ENCODE data around the gene CLTRN.

Gene CLTRN

DNA sequence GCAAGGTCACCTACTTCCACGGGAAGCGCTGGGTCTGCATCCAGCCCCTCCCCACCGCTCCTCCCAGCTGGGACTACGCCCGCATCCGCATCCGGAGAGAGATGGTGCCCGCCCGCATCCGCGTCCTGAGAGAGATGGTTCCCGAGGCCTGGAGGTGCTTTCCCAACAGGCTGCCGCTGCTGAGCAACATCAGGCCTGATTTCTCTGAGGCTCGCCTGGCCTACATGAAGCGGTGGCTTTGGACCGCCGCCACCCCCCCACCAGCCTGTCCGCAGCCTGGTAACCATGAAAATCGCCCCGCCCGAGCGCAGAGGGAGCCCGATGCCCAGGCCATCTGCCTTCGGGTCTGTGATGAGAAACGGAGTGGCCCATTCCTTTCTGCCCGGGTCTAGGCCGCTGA lies 18.1 kb downstream of the CLTRN start:
- DNase-seq (ENCODE audit: insufficient read length, low spot score) = no peak
- no peak for FAIRE-seq

GRCh38 chrX:15646031-15646430 lies 18.6 kb downstream of the CLTRN start:
- no peak for TF ChIP-seq CTCF (IDR thresholded peaks at IDR 0.05; ENCODE audit: insufficient read depth, missing control alignments)
- FAIRE-seq = no peak

More for the DNA sequence above, 18.1 kb downstream of the CLTRN start:
- no peak for TF ChIP-seq CTCF (IDR thresholded peaks at IDR 0.05; ENCODE audit: insufficient read depth, missing control alignments)

DNA sequence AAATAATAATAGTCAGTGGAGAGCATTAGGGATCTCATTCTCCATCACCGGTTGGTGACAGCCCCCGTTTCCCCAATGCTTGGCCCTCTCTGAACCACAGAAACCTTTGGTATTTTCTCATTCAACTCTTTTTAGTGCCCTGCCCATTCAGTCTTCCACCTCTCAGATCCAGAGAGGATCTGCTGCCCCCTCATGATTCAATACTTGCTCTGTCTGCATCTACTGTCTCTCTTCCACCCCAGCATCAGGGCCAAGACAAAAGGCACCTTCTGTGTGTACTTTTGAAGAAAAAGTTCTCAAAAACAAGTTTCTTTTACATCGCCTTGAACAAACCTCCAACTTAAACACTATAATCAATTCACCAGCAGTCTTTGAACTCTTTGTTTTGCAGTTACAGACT lies 19.3 kb downstream of the CLTRN start:
- FAIRE-seq (no peak), DNase-seq (ENCODE audit: insufficient read length, low spot score) (no peak)
- no peak for TF ChIP-seq CTCF (IDR thresholded peaks at IDR 0.05; ENCODE audit: insufficient read depth, missing control alignments)

More at GRCh38 chrX:15646031-15646430, 18.6 kb downstream of the CLTRN start:
- DNase-seq (ENCODE audit: insufficient read length, low spot score) = no peak

GRCh38 chrX:15644560-15644872 lies 20.1 kb downstream of the CLTRN start:
- TF ChIP-seq CTCF (IDR thresholded peaks at IDR 0.05; ENCODE audit: insufficient read depth, missing control alignments) = no peak
- no peak for DNase-seq (ENCODE audit: insufficient read length, low spot score)
- no peak for FAIRE-seq

- FAIRE-seq = no peak
- no peak for TF ChIP-seq CTCF (IDR thresholded peaks at IDR 0.05; ENCODE audit: insufficient read depth, missing control alignments)
- no peak for DNase-seq (ENCODE audit: insufficient read length, low spot score)
Measured at GRCh38 chrX:15643786-15644559, 20.6 kb downstream of the CLTRN start.

DNA sequence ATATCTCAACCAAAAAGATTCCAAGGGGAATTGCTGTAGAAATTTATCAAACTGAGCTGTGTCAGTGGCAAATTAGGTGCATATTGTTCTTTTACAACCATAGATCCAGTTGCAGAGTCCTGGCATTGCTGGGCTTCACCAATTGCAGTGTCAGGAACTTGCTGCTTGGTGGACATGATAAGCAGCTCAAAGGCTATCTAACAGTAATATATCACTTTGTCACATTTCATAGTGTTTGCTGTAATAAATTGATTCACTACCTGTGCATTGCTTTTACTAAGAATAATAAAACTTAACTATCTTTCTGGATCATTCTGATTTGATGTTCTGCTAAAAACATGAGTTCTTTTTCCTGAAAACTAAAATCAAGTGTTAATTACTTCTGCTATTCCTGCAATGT lies 33.0 kb downstream of the CLTRN start:
- TF ChIP-seq CTCF (IDR thresholded peaks at IDR 0.05; ENCODE audit: insufficient read depth, missing control alignments) = no peak
- FAIRE-seq (no peak), DNase-seq (ENCODE audit: insufficient read length, low spot score) (no peak)

- no peak for TF ChIP-seq CTCF (IDR thresholded peaks at IDR 0.05; ENCODE audit: insufficient read depth, missing control alignments)
- DNase-seq (ENCODE audit: insufficient read length, low spot score) (no peak), FAIRE-seq (no peak)
Measured at GRCh38 chrX:15623054-15623453, 41.6 kb downstream of the CLTRN start.
